CD4-positive, alpha-beta memory T cell (primary cell): Measurements from ENCODE around the gene ZNF524. TPM values are rescaled to one million over a fixed set of nuclear protein-coding genes. Genes with fewer than 3 reads are reported as not detected.

Experiments used
- CTCF ChIA-PET: fragments of 350-600 bp; sonication (Branson Sonifier 250); formaldehyde crosslinking; loops from one replicate; lab custom pipeline; 2021; ENCODE audit warnings: inconsistent platforms; ENCODE audit not compliant: partially characterized antibody; lab: Charles Lee
- POLR2A ChIA-PET: fragments of 350-600 bp; sonication (Branson Sonifier 250); formaldehyde crosslinking; loops from one replicate; lab custom pipeline; 2021; ENCODE audit not compliant: partially characterized antibody; lab: Charles Lee
- DNase-seq, 5 donors: peaks; one replicate each; pipeline versions ENCODE4 v3.0.0 to v3.0.0-alpha.2; 2020 to 2022; ENCODE audit warnings: mixed read lengths in 1 of 5
- H3K27ac ChIP-seq: one replicate; pipeline ENCODE4 v1.7.0; 2013; ENCODE audit warnings: low read depth, low read length
- H3K27me3 ChIP-seq: 2 replicates; pipeline ENCODE4 v1.7.0; 2013; ENCODE audit warnings: mild to moderate bottlenecking, low read length, moderate library complexity; ENCODE audit not compliant: insufficient read depth
- H3K36me3 ChIP-seq: 2 replicates; pipeline ENCODE4 v1.7.0; 2013; ENCODE audit warnings: mild to moderate bottlenecking, low read length, moderate library complexity; ENCODE audit not compliant: insufficient read depth
- H3K4me1 ChIP-seq: 2 replicates; pipeline ENCODE4 v1.7.0; 2013; ENCODE audit warnings: mild to moderate bottlenecking, low read length, moderate library complexity; ENCODE audit not compliant: insufficient read depth
- H3K4me3 ChIP-seq, 2 donors: one replicate each; pipeline ENCODE4 v1.7.0; 2013; ENCODE audit warnings: low read length in 2 of 2, mild to moderate bottlenecking in 1 of 2
- H3K9me3 ChIP-seq, 2 donors: one replicate each; pipeline ENCODE4 v1.7.0; 2013; ENCODE audit warnings: low read length in 2 of 2, control low read depth in 1 of 2; ENCODE audit not compliant: control insufficient read depth in 1 of 2
- H3K27ac Mint-ChIP-seq, 7 donors: one replicate each; pipeline ENCODE4 v1.8.0; 2020 to 2021; ENCODE audit warnings: mixed read lengths in 7 of 7, mild to moderate bottlenecking in 6 of 7, inconsistent platforms in 3 of 7, moderate library complexity in 3 of 7
- H3K27me3 Mint-ChIP-seq, 2 donors: one replicate each; pipeline ENCODE4 v1.8.0; 2020 to 2021; ENCODE audit warnings: mixed read lengths in 2 of 2
- H3K36me3 Mint-ChIP-seq, 2 donors: one replicate each; pipeline ENCODE4 v1.8.0; 2020 to 2021; ENCODE audit warnings: mixed read lengths in 2 of 2, inconsistent platforms in 1 of 2, mild to moderate bottlenecking in 1 of 2
- H3K4me1 Mint-ChIP-seq, 4 donors: one replicate each; pipeline ENCODE4 v1.8.0; 2020 to 2021; ENCODE audit warnings: mixed read lengths in 4 of 4, mild to moderate bottlenecking in 1 of 4
- H3K4me3 Mint-ChIP-seq, 8 donors: one replicate each; pipeline ENCODE4 v1.8.0; 2020 to 2021; ENCODE audit warnings: mixed read lengths in 8 of 8, mild to moderate bottlenecking in 7 of 8, moderate library complexity in 6 of 8, inconsistent platforms in 3 of 8
- H3K9me3 Mint-ChIP-seq, 8 donors: one replicate each; pipeline ENCODE4 v1.8.0; 2020 to 2021; ENCODE audit warnings: mixed read lengths in 8 of 8, mild to moderate bottlenecking in 5 of 8, inconsistent platforms in 3 of 8, moderate library complexity in 1 of 8
- intact Hi-C: fragments of 100-400 bp; cut with micrococcal nuclease; formaldehyde crosslinking; loops from one replicate; pipeline ENCODE4 v1.15.1; 2023
- polyA plus RNA-seq, 2 donors: library from polyadenylated mRNA; unstranded; fragments of 300-500 nt; fragmentation: Illumina TruSeq; gene quantifications; one replicate each; pipeline ENCODE4 v1.2.3, GENCODE V29; 2021
- total RNA-seq, 2 experiments: library from RNA; stranded (reverse); gene quantifications; one replicate each; pipeline ENCODE4 v1.2.3, GENCODE V29; 2021

Gene ZNF524
- total and polyA plus RNA-seq, 4 experiments from 2014 or later = 26.2 to 40.1 (median 32.6) TPM

GRCh38 chr19:55616395-55616875 is 16.3 kb downstream of the ZNF524 start:
- peaks cover 5% of the 10 kb centered on the region for H3K4me1 ChIP-seq

GRCh38 chr19:55617426-55617825 is 17.3 kb downstream of the ZNF524 start:
- Histone ChIP-seq H3K27ac (no peak overlapping the region), H3K9me3 (no peaks in the 10 kb centered on the region), H3K4me3 (no peak overlapping the region), H3K36me3 (peaks cover 6% of the 10 kb centered on the region), H3K27me3 (no peaks in the 10 kb centered on the region), H3K4me1 (peaks cover 5% of the 10 kb centered on the region)
- Mint-ChIP-seq H3K36me3 (peaks cover 12 to 20% of the 10 kb centered on the region in 2 donors), H3K4me3 (peak overlapping the region in 1 of 8 donors; percentile 41), H3K27ac (peak overlapping the region in 1 of 7 donors; percentile 15), H3K9me3 (no peaks in the 10 kb centered on the region), H3K27me3 (no peaks in the 10 kb centered on the region), H3K4me1 (peaks cover 6 to 15% (median 13%) of the 10 kb centered on the region in 4 donors)
- peak in 1 of 5 donors; percentile 8 for DNase-seq
- ChIA-PET CTCF (interaction anchor here (1.0 to 2.7 kb wide), 2 partner anchors 9 to 11 kb away, joined by 3 to 15 read pairs; partner anchors contain the start of gene ZNF865), POLR2A (interaction anchor here (1.0 to 1.6 kb wide), 2 partner anchors 8 to 156 kb away, joined by 3 read pairs; partner anchors contain the start of gene ISOC2)
- intact Hi-C loops = no loop called here

More at GRCh38 chr19:55616395-55616875, 16.3 kb downstream of the ZNF524 start:
- Mint-ChIP-seq H3K27me3 (no peaks in the 10 kb centered on the region), H3K4me3 (peak overlapping the region in 1 of 8 donors; percentile 10), H3K27ac (no peak overlapping the region), H3K36me3 (peaks cover 12 to 27% of the 10 kb centered on the region in 2 donors), H3K9me3 (no peaks in the 10 kb centered on the region), H3K4me1 (peaks cover 8 to 25% (median 16%) of the 10 kb centered on the region in 4 donors)
- Histone ChIP-seq H3K27ac (no peak overlapping the region), H3K36me3 (peaks cover 10% of the 10 kb centered on the region), H3K9me3 (no peaks in the 10 kb centered on the region), H3K27me3 (no peaks in the 10 kb centered on the region), H3K4me3 (no peak overlapping the region)
- peak in 1 of 5 donors; percentile 6 for DNase-seq
- POLR2A ChIA-PET = interaction anchor here (1.4 kb wide), 1 partner anchor 33 kb away, joined by 3 read pairs; no protein-coding TSS in a partner anchor
- CTCF ChIA-PET = no interaction called here
- intact Hi-C loops = no loop called here

- CTCF ChIA-PET = interaction anchor here (2.2 to 3.4 kb wide), 3 partner anchors 12 to 114 kb away, joined by 7 to 15 read pairs (median 11); partner anchors contain the start of gene ZNF865
- no peak for DNase-seq
- intact Hi-C loops = no loop called here
- peaks cover 4 to 14% of the 10 kb centered on the region in 2 donors for H3K36me3 Mint-ChIP-seq
- Histone ChIP-seq H3K4me1 (peaks cover 5% of the 10 kb centered on the region), H3K27ac (no peak overlapping the region), H3K4me3 (no peak overlapping the region), H3K36me3 (peaks cover 6% of the 10 kb centered on the region), H3K27me3 (no peaks in the 10 kb centered on the region), H3K9me3 (no peaks in the 10 kb centered on the region)
- H3K4me1 Mint-ChIP-seq = peaks cover 6 to 19% (median 11%) of the 10 kb centered on the region in 4 donors
- POLR2A ChIA-PET = interaction anchor here (0.6 to 1.6 kb wide), 2 partner anchors 12 to 157 kb away, joined by 3 read pairs; partner anchors contain the start of gene ISOC2
- no peaks in the 10 kb centered on the region for H3K27me3 Mint-ChIP-seq
- H3K4me3 Mint-ChIP-seq = no peak overlapping the region
- peak overlapping the region in 1 of 7 donors; percentile 37 for H3K27ac Mint-ChIP-seq
- no peaks in the 10 kb centered on the region for H3K9me3 Mint-ChIP-seq
These were observed 18.3 kb downstream of the ZNF524 start for GRCh38 chr19:55618426-55618825.

- H3K36me3 ChIP-seq = peaks cover 6% of the 10 kb centered on the region
- H3K27me3 ChIP-seq = no peaks in the 10 kb centered on the region
- H3K9me3 ChIP-seq = no peaks in the 10 kb centered on the region
- H3K4me3 Mint-ChIP-seq = no peak overlapping the region
- intact Hi-C loops = no loop called here
- POLR2A ChIA-PET = interaction anchor here (1.1 kb wide), 1 partner anchor 12 kb away, joined by 4 read pairs; no protein-coding TSS in a partner anchor
- CTCF ChIA-PET = interaction anchor here (1.0 to 3.4 kb wide), 4 partner anchors 11 to 115 kb away, joined by 3 to 15 read pairs (median 9); partner anchors contain the start of gene ZNF865
- H3K27ac ChIP-seq = no peak overlapping the region
- no peak overlapping the region for H3K4me3 ChIP-seq
- no peaks in the 10 kb centered on the region for H3K27me3 Mint-ChIP-seq
- no peak for DNase-seq
- peaks cover 10 to 26% (median 18%) of the 10 kb centered on the region in 4 donors for H3K4me1 Mint-ChIP-seq
- H3K9me3 Mint-ChIP-seq = no peaks in the 10 kb centered on the region
- H3K36me3 Mint-ChIP-seq = peaks cover 4 to 20% of the 10 kb centered on the region in 2 donors
- peak overlapping the region in 2 of 7 donors; percentile 35 to 69 for H3K27ac Mint-ChIP-seq
- H3K4me1 ChIP-seq = peaks cover 10% of the 10 kb centered on the region
These were observed 19.2 kb downstream of the ZNF524 start for GRCh38 chr19:55619286-55619685.

- peak in 1 of 5 donors; percentile 35 for DNase-seq
- Mint-ChIP-seq H3K36me3 (peaks cover 4 to 21% of the 10 kb centered on the region in 2 donors), H3K27ac (peak overlapping the region in 6 of 7 donors; percentile 27 to 77 (median 68)), H3K27me3 (no peaks in the 10 kb centered on the region), H3K4me3 (peak overlapping the region in 1 of 8 donors; percentile 34), H3K4me1 (peaks cover 16 to 34% (median 26%) of the 10 kb centered on the region in 4 donors), H3K9me3 (no peaks in the 10 kb centered on the region)
- Histone ChIP-seq H3K36me3 (peaks cover 6% of the 10 kb centered on the region), H3K9me3 (no peaks in the 10 kb centered on the region), H3K4me1 (peaks cover 20% of the 10 kb centered on the region), H3K27me3 (no peaks in the 10 kb centered on the region), H3K4me3 (no peak overlapping the region), H3K27ac (no peak overlapping the region)
- ChIA-PET CTCF (interaction anchor here (3.4 to 9.1 kb wide), 2 partner anchors 12 to 14 kb away, joined by 11 to 94 read pairs; partner anchors contain the start of gene ZNF865), POLR2A (interaction anchor here (1.2 kb wide), 1 partner anchor 9 kb away, joined by 3 read pairs; no protein-coding TSS in a partner anchor)
- intact Hi-C loops = loop anchor here (10.0 kb wide), 1 partner anchor 236 kb away; the partner anchor contains the start of genes RPL28 and TMEM238
These were observed 20.5 kb downstream of the ZNF524 start for GRCh38 chr19:55620410-55621204.

GRCh38 chr19:55621205-55621672 is 21.2 kb downstream of the ZNF524 start:
- CTCF ChIA-PET = interaction anchor here (3.4 to 9.1 kb wide), 2 partner anchors 12 to 14 kb away, joined by 11 to 94 read pairs; partner anchors contain the start of gene ZNF865
- Histone ChIP-seq H3K4me3 (no peak overlapping the region), H3K9me3 (no peaks in the 10 kb centered on the region), H3K36me3 (peaks cover 6% of the 10 kb centered on the region), H3K4me1 (peaks cover 27% of the 10 kb centered on the region), H3K27me3 (no peaks in the 10 kb centered on the region), H3K27ac (no peak overlapping the region)
- H3K4me1 Mint-ChIP-seq = peaks cover 20 to 40% (median 31%) of the 10 kb centered on the region in 4 donors
- no peak overlapping the region for H3K4me3 Mint-ChIP-seq
- H3K9me3 Mint-ChIP-seq = no peaks in the 10 kb centered on the region
- peak overlapping the region in 2 of 7 donors; percentile 18 to 35 for H3K27ac Mint-ChIP-seq
- peak in 1 of 5 donors; percentile 37 for DNase-seq
- POLR2A ChIA-PET = no interaction called here
- H3K36me3 Mint-ChIP-seq = peaks cover 4 to 21% of the 10 kb centered on the region in 2 donors
- no peaks in the 10 kb centered on the region for H3K27me3 Mint-ChIP-seq
- intact Hi-C loops = loop anchor here (10.0 kb wide), 1 partner anchor 236 kb away; the partner anchor contains the start of genes RPL28 and TMEM238
